Endothelial cell of umbilical vein (primary cell): ENCODE measurements around the gene CARD16. TPM values are rescaled to one million over a fixed set of nuclear protein-coding genes. Genes with fewer than 3 reads are reported as not detected.
A peak's percentile ranks its signal among the peaks of the same experiment; 100 is the strongest.
"Not testable (repeated sequence)": the region's sequence is repeated elsewhere in the genome, so short reads cannot be mapped to it uniquely, and the experiment has no call there.

Source experiments
- BruUV-seq: library from RNA; stranded (reverse); fragments of 400-500 nt; replicated peaks from 2 replicates; lab custom pipeline; 2021; lab: Mats Ljungman, UMichigan
- CTCF ChIA-PET: fragments of 300-600, 350-600 bp; sonication (Branson Sonifier 250); formaldehyde crosslinking; loops from one replicate; lab custom pipeline; 2021; ENCODE audit warnings: antibody characterized with exemption, inconsistent platforms; lab: Charles Lee
- POLR2A ChIA-PET: fragments of 300-600, 350-600 bp; sonication (Branson Sonifier 250); formaldehyde crosslinking; loops from one replicate; lab custom pipeline; 2021; ENCODE audit warnings: antibody characterized with exemption, inconsistent platforms; lab: Charles Lee
- DNase-seq: peaks from one replicate; pipeline ENCODE4 v3.0.0-alpha.2; 2011; ENCODE audit warnings: low read depth, low spot score
- FAIRE-seq: peaks from 2 replicates; lab custom pipeline; 2011; peaks lifted over from hg19 to GRCh38; lab: Jason Lieb, UNC
- H2AFZ ChIP-seq: 2 replicates; pipeline ENCODE4 v1.6.0; 2012; ENCODE audit warnings: low read depth, low read length, control low read depth, inconsistent platforms
- H3K27ac ChIP-seq: 2 replicates; pipeline ENCODE4 v1.5.1; 2011; ENCODE audit warnings: low read depth, mild to moderate bottlenecking, control low read depth, low read length, moderate library complexity; ENCODE audit not compliant: insufficient read depth
- H3K27me3 ChIP-seq, 2 experiments: 2 replicates each; pipeline versions ENCODE4 v1.6.0 to v1.6.1; 2011; ENCODE audit warnings: low read length in 2 of 2, mixed read lengths in 1 of 2; ENCODE audit not compliant: control insufficient read depth in 2 of 2, insufficient read depth in 2 of 2
- H3K36me3 ChIP-seq, 2 experiments: 2 replicates in 1 of 2; 3 replicates in 1 of 2; pipeline ENCODE4 v1.5.1; 2011; ENCODE audit warnings: low read length in 2 of 2, mild to moderate bottlenecking in 1 of 2, moderate library complexity in 1 of 2; ENCODE audit not compliant: control insufficient read depth in 2 of 2, insufficient read depth in 2 of 2; ENCODE audit errors: extremely low read depth in 1 of 2
- H3K4me1 ChIP-seq: 3 replicates; pipeline ENCODE4 v1.5.1; 2011; ENCODE audit warnings: mild to moderate bottlenecking, low read length; ENCODE audit not compliant: control insufficient read depth, insufficient read depth; ENCODE audit errors: extremely low read depth
- H3K4me2 ChIP-seq: 2 replicates; pipeline ENCODE4 v1.6.1; 2011; ENCODE audit warnings: low read length, control low read depth, mixed read lengths; ENCODE audit not compliant: insufficient read depth
- H3K4me3 ChIP-seq, 3 experiments: fragments of 200-600 bp in 1 of 3; sonication (generic), shearing (Covaris generic) in 1 of 3; replicated peaks in 1 of 3; 2 replicates each; pipeline ENCODE4 v1.5.1; 2011 to 2016; ENCODE audit warnings: control low read depth in 3 of 3, low read length in 3 of 3, mild to moderate bottlenecking in 2 of 3, inconsistent platforms in 1 of 3, low read depth in 1 of 3, moderate library complexity in 1 of 3; ENCODE audit not compliant: insufficient read depth in 1 of 3
- H3K79me2 ChIP-seq: 2 replicates; pipeline ENCODE4 v1.6.0; 2012; ENCODE audit warnings: low read length, inconsistent platforms; ENCODE audit not compliant: control insufficient read depth, insufficient read depth
- H3K9ac ChIP-seq: replicated peaks from 2 replicates; pipeline ENCODE3; 2011; ENCODE audit warnings: low read length, control low read depth; ENCODE audit not compliant: insufficient read depth; ENCODE audit errors: extremely low read depth
- H3K9me1 ChIP-seq: replicated peaks from 3 replicates; pipeline ENCODE4 v1.6.0; 2011; ENCODE audit warnings: mild to moderate bottlenecking, low read length; ENCODE audit not compliant: control insufficient read depth, insufficient read depth; ENCODE audit errors: extremely low read depth
- H3K9me3 ChIP-seq: replicated peaks from 2 replicates; pipeline ENCODE4 v1.5.1; 2012; ENCODE audit warnings: low read length, inconsistent platforms; ENCODE audit not compliant: control insufficient read depth, insufficient read depth
- H4K20me1 ChIP-seq: replicated peaks from 2 replicates; pipeline ENCODE3; 2011; ENCODE audit warnings: mild to moderate bottlenecking, low read length; ENCODE audit not compliant: control insufficient read depth, insufficient read depth; ENCODE audit errors: extremely low read depth
- CTCF ChIP-seq, 2 donors: IDR thresholded peaks; 1 replicate in 1 of 2; 2 replicates in 1 of 2; pipeline ENCODE4 v1.5.1; 2011; ENCODE audit warnings: low read length in 2 of 2, mild to moderate bottlenecking in 2 of 2, moderate library complexity in 2 of 2, control low read depth in 1 of 2, inconsistent platforms in 1 of 2, low read depth in 1 of 2; ENCODE audit not compliant: insufficient read depth in 1 of 2; ENCODE audit errors: extremely low read depth in 1 of 2
- EZH2 ChIP-seq: IDR thresholded peaks from 2 replicates; pipeline ENCODE4 v1.6.1; 2012; ENCODE audit warnings: borderline replicate concordance, low read depth, mild to moderate bottlenecking, moderate library complexity, low read length, inconsistent platforms; ENCODE audit not compliant: severe bottlenecking
- FOS ChIP-seq: IDR thresholded peaks from 2 replicates; pipeline ENCODE4 v1.6.1; 2011; ENCODE audit warnings: mild to moderate bottlenecking, low read length, moderate library complexity, borderline replicate concordance; ENCODE audit not compliant: insufficient read depth
- GATA2 ChIP-seq: IDR thresholded peaks from 2 replicates; pipeline ENCODE4 v1.7.0; 2011; ENCODE audit warnings: low read depth, mild to moderate bottlenecking, moderate library complexity, mixed read lengths, low read length; ENCODE audit not compliant: insufficient read length, insufficient read depth
- JUN ChIP-seq: IDR thresholded peaks from 2 replicates; pipeline ENCODE4 v1.6.1; 2011; ENCODE audit warnings: borderline replicate concordance, low read depth; ENCODE audit not compliant: insufficient read length, insufficient read depth
- MAX ChIP-seq: IDR thresholded peaks from 2 replicates; pipeline ENCODE4 v1.6.1; 2011; ENCODE audit not compliant: insufficient read depth, insufficient read length
- MYC ChIP-seq: IDR thresholded peaks from one replicate; pipeline ENCODE4 v1.6.1; 2011; ENCODE audit warnings: mild to moderate bottlenecking, low read depth, low read length
- POLR2A ChIP-seq: IDR thresholded peaks from 2 replicates; pipeline ENCODE4 v1.6.1; 2012; ENCODE audit warnings: low read depth, mild to moderate bottlenecking, control low read depth, low read length
- POLR2AphosphoS5 ChIP-seq: IDR thresholded peaks from 2 replicates; pipeline ENCODE4 v1.6.1; 2012; ENCODE audit warnings: low read depth, mild to moderate bottlenecking, control low read depth, low read length, moderate library complexity; ENCODE audit not compliant: insufficient read depth
- dilution Hi-C: fragments of 300-500 bp; cut with MboI; formaldehyde crosslinking; loops from one replicate; pipeline ENCODE4 v1.15.0; 2019; ENCODE audit warnings: low sequenced_read_pairs; ENCODE audit not compliant: extremely low pct_ligation_motif_present
- intact Hi-C: fragments of 100-400 bp; cut with micrococcal nuclease; formaldehyde crosslinking; loops from one replicate; pipeline ENCODE4 v1.10.0; 2022
- polyA plus RNA-seq, 4 experiments: library from polyadenylated mRNA; depleted of rRNA in 3 of 4; stranded (reverse) in 3 of 4; unstranded in 1 of 4; fragments of >200 nt; gene quantifications; 2 replicates each; pipeline versions ENCODE4 v1.2.1 to v1.2.3, GENCODE V29; 2011 to 2012; ENCODE audit warnings: missing spikeins in 1 of 4
- total RNA-seq: library from RNA; stranded (reverse); gene quantifications from 2 replicates; pipeline ENCODE4 v1.2.3, GENCODE V29; 2021

Gene CARD16
- total and polyA plus RNA-seq, 2 donors (not counting 3 experiments of a cell fraction or from before 2014, with no cell fraction given): 26.8 to 76.6 TPM

GRCh38 chr11:105081412-105082150, 36.4 kb upstream of the CARD16 start:
- DNase-seq (no peak), FAIRE-seq (no peak)
- Histone ChIP-seq H2AFZ (no peak overlapping the region), H4K20me1 (no peaks in the 10 kb centered on the region), H3K9ac (no peak overlapping the region), H3K9me1 (no peaks in the 10 kb centered on the region), H3K4me2 (no peak overlapping the region), H3K27ac (no peak overlapping the region), H3K4me3 (no peak overlapping the region), H3K9me3 (no peaks in the 10 kb centered on the region), H3K27me3 (no peaks in the 10 kb centered on the region), H3K4me1 (peaks cover 6% of the 10 kb centered on the region), H3K79me2 (no peaks in the 10 kb centered on the region), H3K36me3 (no peaks in the 10 kb centered on the region)
- dilution Hi-C loops: no loop called here
- BruUV-seq: no TSS peak
- ChIA-PET POLR2A (no interaction called here), CTCF (no interaction called here)
- intact Hi-C loops: no loop called here
- no peak for TF ChIP-seq POLR2AphosphoS5
- no peak for TF ChIP-seq MAX
- TF ChIP-seq GATA2: no peak
- no peak for TF ChIP-seq EZH2
- no peak for TF ChIP-seq JUN
- TF ChIP-seq CTCF (IDR thresholded peaks at IDR 0.05; ENCODE audit: extremely low read depth in 1 of 2, insufficient read depth in 1 of 2, low read depth in 1 of 2, low read length in 2 of 2): no peak
- TF ChIP-seq MYC: no peak
- no peak for TF ChIP-seq POLR2A
- no peak for TF ChIP-seq FOS

DNA sequence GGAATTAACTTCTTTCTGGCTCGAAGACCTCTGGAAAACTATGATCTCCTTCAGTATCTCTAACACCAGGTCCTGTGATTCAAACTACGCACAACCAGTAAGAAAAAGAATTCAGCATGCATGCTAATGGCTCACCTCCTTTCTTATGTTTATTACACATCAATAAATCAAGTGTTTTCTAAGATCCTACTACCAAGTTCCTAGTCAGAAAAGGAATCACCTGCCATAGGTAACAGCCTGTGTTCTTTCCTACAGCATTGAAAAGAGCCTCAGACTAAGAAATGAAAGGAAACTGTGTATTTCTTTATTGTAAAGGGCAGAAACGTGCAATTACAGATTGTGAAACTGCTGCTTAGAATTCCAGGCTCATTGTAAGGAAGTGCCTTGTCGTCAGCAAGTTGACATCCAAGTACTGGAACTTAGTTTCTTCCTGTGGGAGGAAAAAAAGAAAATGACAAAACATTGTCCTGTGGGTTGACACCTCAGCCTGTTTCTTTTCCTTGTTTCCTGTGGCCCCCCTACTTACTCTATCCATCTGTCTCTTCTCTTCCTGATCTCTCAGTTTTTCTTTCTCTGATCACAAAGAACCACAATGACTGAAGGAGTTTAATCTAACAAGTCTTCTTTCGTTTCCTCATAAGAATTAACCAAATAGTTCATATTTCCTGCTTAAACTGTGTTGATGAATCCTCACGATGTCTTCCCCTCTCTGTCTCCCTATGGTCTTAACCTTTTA, 35.2 kb upstream of the CARD16 start:
- peak overlapping the region; percentile 89 for H2AFZ ChIP-seq
- dilution Hi-C loops: not testable (repeated sequence)

More for the DNA sequence above, 35.2 kb upstream of the CARD16 start:
- H3K27me3 ChIP-seq, CTCF ChIA-PET, H3K9me3 ChIP-seq, BruUV-seq, H3K9me1 ChIP-seq, H3K9ac ChIP-seq, POLR2A ChIA-PET, H4K20me1 ChIP-seq, H3K36me3 ChIP-seq, H3K79me2 ChIP-seq, H3K4me1 ChIP-seq, H3K4me3 ChIP-seq, intact Hi-C loops: not testable (repeated sequence)
- peak; percentile 91 for FAIRE-seq
- H3K27ac ChIP-seq: peak overlapping the region; percentile 7
- DNase-seq: peak; percentile 15
- peak overlapping the region; percentile 55 for H3K4me2 ChIP-seq
